Astrocyte of the spinal cord (primary cell): ENCODE data around the gene REXO2.

ENCODE experiments used
- DNase-seq: peaks from one replicate; pipeline ENCODE4 v3.0.0; 2011; ENCODE audit warnings: low read depth, low spot score
- H3K4me3 ChIP-seq: 2 replicates; pipeline ENCODE4 v1.5.1; 2011; ENCODE audit warnings: low read depth, mild to moderate bottlenecking, low read length, moderate library complexity
- in situ Hi-C: cut with HindIII; loops from 2 replicates; pipeline ENCODE4 v1.10.0; 2017; ENCODE audit warnings: low sequenced_read_pairs
- TF ChIP-seq, protein P1 (sequence below): IDR thresholded peaks from 2 replicates; pipeline ENCODE4 v1.5.1; 2012; ENCODE audit warnings: low read depth, mild to moderate bottlenecking, low read length, inconsistent platforms

The REXO2 gene

DNA sequence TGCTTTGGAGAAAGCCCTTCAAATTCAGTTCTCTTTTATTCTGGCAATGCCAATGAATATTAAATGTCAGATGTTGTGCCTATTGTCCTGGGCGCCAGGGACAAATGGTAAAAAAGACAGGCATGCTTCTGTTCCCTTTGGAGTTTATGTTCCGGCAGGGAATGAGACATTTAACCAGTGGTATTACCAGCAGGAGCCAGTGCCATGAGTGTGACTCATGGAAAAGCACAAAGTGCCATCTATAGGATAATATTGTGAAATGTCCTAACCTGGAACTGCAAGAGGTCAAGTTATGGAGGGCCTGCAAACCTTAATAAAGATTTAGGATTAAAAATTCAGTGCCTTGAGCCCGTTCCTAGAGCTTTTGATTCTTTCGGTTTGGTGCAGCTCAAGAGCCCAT is 39.5 kb downstream of the REXO2 start:
- H3K4me3 ChIP-seq: no peak overlapping the region
- peak; percentile 19 for DNase-seq
- in situ Hi-C loops: no loop called here
- TF ChIP-seq, protein P1, sequence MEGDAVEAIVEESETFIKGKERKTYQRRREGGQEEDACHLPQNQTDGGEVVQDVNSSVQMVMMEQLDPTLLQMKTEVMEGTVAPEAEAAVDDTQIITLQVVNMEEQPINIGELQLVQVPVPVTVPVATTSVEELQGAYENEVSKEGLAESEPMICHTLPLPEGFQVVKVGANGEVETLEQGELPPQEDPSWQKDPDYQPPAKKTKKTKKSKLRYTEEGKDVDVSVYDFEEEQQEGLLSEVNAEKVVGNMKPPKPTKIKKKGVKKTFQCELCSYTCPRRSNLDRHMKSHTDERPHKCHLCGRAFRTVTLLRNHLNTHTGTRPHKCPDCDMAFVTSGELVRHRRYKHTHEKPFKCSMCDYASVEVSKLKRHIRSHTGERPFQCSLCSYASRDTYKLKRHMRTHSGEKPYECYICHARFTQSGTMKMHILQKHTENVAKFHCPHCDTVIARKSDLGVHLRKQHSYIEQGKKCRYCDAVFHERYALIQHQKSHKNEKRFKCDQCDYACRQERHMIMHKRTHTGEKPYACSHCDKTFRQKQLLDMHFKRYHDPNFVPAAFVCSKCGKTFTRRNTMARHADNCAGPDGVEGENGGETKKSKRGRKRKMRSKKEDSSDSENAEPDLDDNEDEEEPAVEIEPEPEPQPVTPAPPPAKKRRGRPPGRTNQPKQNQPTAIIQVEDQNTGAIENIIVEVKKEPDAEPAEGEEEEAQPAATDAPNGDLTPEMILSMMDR: no peak

DNA sequence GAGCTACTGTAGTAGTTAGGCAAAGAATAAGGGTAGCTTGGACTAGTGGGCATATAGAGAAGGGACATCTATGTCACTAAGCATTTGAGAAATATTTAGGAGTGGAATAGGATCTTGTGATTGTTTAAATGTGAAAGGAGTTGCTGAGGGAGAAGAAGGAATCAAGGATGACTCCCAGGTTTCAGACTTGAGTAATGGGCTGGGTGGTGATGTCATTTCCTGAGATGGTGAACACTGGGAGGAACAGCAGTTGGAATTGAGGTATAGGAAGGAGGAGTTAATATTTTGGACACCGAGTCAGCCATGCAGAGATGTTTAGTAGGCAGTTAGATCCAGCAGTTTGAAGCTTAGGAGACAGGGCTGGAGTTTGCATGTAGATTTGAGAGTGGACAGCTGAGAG is 40.1 kb downstream of the REXO2 start:
- in situ Hi-C loops: no loop called here
- H3K4me3 ChIP-seq: no peak overlapping the region
- DNase-seq: no peak
- TF ChIP-seq, protein P1: no peak

DNA sequence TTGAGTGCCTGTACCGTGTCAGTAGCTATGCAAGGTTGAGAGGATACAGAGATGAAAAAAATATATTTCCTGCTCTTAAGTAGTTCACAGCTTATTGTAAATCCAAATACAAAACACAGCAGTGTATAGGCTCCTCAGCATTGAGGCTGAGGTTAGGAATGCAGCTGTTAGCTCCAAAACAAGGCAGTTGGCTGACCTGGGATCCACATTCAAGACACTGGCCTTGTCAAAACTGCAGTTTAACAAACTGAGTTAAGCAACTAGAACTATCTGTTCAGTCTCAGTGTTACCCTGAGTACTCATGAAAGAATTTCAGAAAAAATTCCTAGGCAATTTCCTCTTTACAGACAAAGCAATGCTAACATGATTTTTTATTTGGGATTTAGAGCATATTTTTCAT is 42.8 kb downstream of the REXO2 start:
- H3K4me3 ChIP-seq: no peak overlapping the region
- TF ChIP-seq, protein P1: no peak
- in situ Hi-C loops: no loop called here
- DNase-seq: no peak

DNA sequence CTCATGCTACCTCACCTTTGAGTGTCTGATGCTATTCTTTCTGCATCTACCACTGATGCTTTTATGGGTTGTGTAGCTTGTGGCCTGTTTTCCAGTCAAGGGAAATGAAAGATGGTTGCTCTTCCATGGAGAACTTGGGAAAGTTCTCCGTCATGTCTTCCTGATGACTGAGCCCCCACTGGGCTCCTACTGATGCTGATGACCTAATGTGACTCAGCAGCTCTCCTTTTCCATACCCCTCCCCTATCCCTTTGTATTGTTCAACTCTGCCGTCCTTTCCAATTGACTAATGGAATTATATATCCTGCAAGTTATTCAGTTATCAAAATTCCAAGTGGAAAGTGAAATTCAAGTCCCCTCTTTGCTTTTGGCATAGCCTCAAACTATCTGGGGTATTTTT is 44.7 kb downstream of the REXO2 start:
- no peak overlapping the region for H3K4me3 ChIP-seq
- TF ChIP-seq, protein P1: no peak

DNA sequence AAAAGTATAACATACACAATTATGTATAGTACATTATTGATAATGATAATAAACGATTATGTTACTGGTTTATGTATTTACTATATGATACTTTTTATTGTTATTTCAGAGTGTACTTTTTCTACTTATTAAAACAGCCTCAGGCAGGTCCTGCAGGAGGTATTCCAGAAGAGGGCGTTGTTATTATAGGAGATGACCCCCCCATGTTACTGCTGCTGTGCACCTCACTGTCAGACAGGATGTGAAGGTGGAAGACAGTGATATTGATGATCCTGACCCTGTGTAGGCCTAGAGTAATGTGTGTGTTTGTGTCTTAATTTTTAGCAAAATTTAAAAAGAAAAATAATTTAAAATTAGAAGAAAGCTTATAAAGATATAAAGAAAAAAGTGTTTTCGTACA is 57.6 kb downstream of the REXO2 start:
- TF ChIP-seq, protein P1: no peak
- no peak for DNase-seq
- no peak overlapping the region for H3K4me3 ChIP-seq
- in situ Hi-C loops: no loop called here

More for the DNA sequence above, 44.7 kb downstream of the REXO2 start:
- no peak for DNase-seq
- in situ Hi-C loops: no loop called here

DNA sequence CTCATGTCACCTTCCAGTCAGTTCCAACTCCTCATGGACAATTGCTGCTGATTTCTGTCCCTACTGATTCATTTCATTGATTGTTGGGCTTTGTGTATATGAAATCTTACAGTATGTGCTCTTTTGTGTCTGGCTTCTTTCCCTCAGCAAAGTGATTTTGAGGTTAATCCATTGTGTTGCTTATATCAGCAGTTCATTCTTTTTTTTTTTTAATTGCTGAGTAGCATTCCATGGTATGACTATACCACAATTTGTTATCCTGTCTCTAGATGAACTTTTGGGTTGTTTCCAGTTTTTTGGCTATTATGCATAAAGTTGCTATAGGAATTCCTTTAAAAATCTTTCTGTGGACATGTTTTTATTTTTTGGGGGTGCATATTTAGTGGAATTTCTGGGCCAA is 60.5 kb downstream of the REXO2 start:
- in situ Hi-C loops: no loop called here
- H3K4me3 ChIP-seq: no peak overlapping the region
- TF ChIP-seq, protein P1: no peak
- no peak for DNase-seq
